HG03378 (cell line): ENCODE results near the gene ZHX3.
"Not testable (repeated sequence)": the region's sequence is repeated elsewhere in the genome, so short reads cannot be mapped to it uniquely, and the experiment has no call there.

ENCODE experiments used
- ATAC-seq: cut with Tn5 transposase; IDR thresholded peaks from one replicate; pipeline ENCODE4 v1.9.1; 2021; ENCODE audit warnings: mild to moderate bottlenecking, moderate library complexity; ENCODE audit not compliant: unreplicated experiment

Gene ZHX3

DNA sequence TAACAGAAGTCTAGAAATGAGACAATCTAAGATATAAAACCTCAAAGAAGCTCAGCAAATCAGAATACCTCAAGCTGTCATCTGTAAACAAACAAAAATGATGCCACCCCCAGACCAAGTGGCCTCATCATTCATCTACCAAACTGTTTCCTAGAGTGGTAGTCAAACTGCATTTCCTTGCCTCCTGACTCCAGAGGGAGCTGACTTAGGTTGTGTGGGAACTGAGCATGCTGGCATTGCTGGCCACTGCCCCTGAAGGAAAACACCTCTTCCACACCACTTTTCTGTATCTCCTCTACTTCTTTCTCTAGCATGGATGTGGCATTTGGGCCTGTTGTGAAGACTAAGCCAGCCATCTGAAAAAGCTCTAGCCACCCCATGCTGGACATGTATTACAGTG lies 56.3 kb downstream of the ZHX3 start:
- no peak for ATAC-seq

DNA sequence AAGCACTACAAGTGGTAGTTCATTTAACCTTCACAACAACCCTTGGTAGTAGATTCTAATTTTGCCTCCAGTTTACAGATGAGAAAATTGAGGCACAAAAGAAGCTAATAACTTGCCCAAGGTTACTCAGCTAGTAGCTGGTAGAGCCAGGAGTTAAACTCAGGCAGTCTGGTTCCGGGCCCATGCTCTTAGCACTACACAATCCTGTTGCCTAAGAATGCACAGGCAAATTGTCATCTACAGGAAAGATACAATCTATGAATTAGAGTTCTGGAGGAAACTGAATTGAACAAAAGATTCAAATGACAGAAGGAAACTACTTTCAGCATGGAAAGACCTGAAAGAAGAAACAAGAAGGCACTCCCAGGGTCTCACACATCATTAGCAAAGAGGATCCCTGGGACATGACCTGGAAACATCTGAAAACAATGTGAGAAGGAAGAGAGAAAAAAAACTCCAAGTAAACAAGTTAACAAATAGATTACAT lies 56.8 kb downstream of the ZHX3 start:
- no peak for ATAC-seq

DNA sequence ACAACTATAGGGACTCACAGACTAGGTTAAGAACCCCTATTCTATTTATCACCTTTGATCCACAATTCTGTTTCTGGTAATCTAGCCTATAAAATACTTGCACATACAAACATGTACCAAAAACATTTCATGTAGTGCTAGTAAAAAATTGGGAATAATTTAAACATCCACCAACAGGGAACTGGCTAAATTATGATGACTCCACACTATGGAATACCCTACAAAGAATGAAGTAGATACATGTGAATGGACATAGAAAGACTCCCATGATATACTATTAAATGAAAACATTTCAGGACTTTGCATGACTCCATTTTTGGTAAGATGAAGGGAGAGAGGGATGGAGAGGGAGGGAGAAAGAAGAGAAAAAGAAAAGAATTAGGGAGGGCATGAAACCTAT lies 58.2 kb downstream of the ZHX3 start:
- no peak for ATAC-seq

DNA sequence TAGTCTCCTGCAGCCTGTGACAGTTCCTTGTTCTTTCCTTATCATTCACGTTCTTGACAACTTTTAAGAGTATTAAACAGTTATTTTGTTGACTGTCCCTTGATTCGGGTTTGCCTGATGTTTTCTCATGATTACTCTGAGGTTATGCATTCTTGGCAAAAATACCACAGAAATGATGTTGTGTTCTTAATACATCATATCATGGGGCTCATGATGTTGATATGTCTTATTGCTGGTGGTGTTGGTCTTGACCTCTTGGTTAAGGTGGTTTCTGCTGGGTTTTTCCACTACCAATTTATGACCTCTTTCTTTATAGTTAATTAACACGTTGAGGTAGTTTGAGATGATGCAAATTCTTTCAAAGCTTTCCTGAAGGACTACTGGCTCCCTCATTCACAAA lies 59.1 kb downstream of the ZHX3 start:
- no peak for ATAC-seq

- no peak for ATAC-seq
These were observed 61.0 kb downstream of the ZHX3 start for GRCh38 chr20:41256516-41256915.

DNA sequence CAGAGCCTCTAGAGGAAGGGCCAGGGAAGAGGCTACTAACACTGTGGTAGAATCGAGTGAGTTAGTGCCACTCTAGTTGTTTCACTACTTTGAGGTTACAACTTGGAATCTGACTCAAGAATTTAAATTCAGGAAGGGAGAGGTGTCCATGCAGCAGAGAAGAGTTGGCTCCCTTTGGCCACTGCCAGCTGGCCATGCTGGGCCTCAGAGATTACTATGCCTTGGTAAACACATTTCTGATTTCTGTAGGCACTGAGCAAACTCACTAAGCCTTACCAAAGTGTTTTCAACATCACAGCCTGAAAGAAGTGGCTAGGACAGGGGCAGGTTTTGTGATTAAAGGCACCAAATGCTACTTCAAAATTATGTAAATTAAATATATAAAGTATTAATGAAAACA lies 61.9 kb downstream of the ZHX3 start:
- no peak for ATAC-seq

DNA sequence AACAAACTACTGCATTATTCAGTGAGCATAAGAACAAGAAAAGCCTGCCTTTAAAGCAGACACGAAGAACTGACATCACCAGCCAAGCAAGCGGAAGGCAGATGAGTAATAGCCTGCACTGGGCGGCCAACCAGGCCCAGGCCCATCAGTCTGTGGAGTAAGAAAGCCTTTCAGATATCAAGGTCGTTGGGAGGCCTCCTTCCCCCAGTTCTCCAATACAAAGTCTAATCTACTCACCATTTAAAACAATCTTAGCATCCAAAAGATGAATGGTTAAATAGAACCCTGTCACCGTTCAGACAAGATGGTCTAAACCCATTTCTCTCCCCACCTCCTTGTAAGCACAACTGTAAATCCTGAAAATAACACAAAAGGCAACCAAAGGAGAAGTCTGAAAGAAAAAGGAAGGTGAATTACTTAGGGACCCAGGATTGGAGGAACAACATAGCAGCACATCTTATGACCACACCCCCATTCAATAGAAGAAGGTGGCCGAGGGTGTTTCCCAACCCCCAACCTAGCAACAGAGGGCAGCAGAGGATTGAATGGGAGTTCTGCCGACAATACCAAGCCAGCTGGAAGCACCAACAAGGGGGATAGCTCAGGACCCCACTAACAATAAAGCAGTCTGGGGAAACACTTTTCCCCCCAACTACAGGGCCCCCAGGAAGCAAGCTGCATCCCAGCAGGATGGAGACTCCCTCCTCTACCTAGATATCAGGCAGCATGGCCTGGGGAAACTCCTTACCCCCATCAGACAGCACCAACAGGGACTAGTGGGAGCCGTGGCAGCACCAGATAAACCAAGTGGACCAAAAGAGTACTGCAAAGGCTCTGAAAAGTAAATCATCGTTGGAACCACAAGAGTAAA lies 67.9 kb downstream of the ZHX3 start:
- ATAC-seq, result peak; percentile 47

DNA sequence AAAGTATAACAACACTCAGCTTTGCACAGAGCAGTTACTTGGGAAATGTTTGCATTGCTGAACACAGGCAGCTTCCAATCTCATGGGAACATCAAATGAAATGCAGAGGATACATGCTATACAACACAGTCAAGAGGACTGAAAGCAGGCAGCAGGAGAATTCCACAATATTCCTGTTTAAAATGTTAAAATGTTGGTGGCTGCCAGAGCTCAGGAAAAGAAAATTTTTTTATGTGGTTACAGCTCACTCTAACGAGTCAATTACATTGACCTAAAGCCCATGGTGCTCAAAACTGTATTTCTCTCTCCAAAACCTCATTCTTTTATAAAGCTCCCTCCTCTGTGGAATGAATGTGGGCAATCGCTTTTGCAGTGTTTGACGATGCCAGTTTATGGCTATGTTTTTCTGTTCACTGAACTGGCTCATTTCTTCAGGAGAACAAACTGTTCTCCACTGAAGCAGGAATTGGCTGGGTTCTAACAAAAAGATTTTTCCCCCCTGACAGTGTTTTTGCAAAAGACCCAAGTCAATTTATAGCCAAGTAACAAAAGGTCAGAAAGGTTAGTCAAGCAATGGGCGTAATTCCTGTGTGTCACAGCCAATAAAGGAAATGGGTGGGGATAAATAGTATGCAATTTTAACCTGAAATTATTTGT lies 69.0 kb downstream of the ZHX3 start:
- no peak for ATAC-seq

- ATAC-seq, result no peak
These were observed 69.8 kb downstream of the ZHX3 start for GRCh38 chr20:41247523-41248367.

- ATAC-seq, result no peak
These were observed 72.3 kb downstream of the ZHX3 start for GRCh38 chr20:41245086-41245707.

DNA sequence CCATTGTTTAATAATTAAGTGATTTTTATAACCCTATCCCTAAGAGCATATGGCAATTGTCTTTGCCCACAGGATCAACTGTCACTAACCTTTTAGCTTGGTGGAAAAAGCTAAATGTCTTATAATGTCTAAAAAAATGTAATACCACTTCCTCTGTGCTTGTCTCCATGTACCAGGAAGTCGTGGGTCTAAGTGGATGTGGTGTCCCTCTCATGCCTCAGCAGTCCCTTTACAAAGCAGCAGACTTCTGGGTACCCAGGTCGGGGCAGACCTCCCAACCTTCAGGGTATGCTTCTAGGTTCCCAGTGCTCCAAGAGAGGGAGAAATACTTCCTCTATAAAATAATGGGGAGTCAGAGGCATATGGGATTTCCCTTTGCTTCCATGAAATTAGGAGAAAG lies 74.7 kb downstream of the ZHX3 start:
- no peak for ATAC-seq

DNA sequence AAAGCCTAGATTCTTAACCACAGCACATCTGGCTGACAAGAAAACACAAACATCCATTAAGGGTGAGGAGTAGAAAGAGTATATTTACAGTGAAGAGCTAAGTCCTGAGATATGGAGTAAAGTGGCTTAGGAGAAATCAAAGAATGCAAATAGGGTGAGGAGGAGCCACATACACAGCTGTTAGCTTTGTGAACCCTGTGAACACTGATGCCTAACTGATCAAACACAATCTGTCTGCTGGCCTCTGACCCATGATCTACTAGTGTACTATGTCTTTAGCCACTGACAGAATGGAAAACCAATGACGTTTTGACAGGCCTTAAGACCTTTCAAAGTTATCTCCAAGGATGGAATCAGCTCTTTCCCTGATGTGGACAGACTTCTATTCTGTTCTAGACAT lies 75.2 kb downstream of the ZHX3 start:
- no peak for ATAC-seq

GRCh38 chr20:41237233-41237632 lies 80.3 kb downstream of the ZHX3 start:
- ATAC-seq, result not testable (repeated sequence)

DNA sequence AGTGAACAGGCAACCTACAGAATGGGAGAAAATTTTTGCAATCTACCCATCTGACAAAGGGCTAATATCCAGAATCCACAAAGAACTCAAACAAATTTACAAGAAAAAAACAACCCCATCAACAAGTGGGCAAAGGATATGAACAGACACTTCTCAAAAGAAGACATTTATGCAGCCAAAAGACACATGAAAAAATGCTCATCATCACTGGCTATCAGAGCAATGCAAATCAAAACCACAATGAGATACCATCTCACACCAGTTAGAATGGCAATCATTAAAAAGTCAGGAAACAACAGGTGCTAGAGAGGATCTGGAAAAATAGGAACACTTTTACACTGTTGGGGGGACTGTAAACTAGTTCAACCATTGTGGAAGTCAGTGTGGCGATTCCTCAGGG lies 80.7 kb downstream of the ZHX3 start:
- not testable (repeated sequence) for ATAC-seq

- ATAC-seq, result no peak
These were observed 83.0 kb downstream of the ZHX3 start for GRCh38 chr20:41234546-41234945.

DNA sequence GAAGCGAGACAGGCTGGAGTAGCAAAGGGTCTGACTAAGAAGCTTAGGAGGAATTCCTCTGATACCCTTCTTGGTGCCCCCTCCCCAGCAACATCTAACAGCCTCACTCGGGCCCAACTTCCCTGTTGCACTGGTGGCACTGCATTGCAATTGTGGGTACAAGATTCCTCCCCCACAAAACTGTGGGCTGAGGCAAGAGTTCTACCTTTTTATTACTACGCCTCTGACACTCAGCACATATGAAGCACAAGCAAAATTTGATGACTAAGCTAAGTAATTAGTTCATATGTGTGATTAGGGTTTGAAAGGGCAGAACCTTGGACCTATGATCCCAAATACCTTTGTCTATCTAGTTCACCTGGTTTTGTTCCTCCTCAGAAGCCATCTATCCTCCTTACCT lies 83.5 kb downstream of the ZHX3 start:
- no peak for ATAC-seq

DNA sequence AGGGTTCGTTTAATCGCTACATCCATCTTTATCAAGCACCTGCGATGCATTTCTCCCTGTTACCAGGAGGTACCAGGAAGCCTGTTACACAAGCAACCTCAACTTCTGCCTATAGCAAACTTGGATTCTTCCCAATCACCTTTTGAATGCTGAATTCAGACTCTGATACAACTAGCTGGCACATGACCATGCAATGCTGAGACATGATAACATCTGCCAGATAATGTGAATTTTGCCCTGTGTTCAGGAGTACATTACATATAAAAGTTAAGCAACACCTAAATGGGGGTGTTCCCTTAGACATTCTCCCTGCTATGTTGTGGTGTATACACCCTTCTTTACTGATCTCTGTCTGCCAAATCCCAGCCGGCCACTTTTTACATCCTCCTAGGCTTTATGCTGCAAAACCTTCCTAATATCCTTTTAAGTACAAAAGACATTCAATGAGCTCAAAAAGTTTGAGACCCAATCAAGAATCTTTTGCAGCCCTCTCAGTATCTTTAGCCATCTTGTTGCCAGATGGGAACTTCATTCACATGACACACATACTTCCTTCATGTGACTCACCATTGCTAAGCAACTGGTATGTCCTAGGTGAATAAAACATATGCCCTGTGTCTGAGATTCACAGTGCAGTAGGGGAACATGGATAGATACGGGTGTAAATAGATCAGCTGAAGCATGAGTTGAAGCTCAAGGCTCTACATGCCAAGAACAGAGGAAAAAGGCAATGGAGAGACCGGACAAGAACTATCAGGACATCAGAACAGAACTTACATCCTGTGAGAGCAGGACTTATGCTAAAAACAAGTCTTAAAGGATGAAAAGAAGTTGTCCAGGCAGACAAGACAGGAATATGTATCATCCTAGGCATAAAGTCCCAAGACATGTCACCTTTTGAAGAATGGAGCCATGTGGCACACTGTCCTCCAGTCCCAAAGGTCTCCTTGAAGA lies 84.3 kb downstream of the ZHX3 start:
- no peak for ATAC-seq

DNA sequence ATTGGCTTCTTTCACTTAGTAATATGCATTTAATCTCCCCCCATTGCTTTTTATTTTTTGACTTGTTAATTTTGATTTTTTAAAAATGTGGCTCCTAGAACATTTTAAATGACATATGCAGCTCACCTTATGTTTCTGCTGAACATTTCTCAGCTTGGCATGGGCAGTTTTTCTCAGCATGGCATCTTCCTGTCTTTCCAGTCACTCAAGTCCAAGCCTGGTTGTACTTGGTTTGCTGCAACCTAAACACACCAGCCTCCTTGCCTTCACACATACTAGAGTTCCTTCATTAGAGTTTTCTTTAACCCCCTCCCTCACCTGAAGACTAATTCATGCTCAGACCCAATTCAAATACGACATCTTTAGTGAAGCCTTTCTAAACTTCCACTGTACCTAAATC lies 86.4 kb downstream of the ZHX3 start:
- no peak for ATAC-seq

DNA sequence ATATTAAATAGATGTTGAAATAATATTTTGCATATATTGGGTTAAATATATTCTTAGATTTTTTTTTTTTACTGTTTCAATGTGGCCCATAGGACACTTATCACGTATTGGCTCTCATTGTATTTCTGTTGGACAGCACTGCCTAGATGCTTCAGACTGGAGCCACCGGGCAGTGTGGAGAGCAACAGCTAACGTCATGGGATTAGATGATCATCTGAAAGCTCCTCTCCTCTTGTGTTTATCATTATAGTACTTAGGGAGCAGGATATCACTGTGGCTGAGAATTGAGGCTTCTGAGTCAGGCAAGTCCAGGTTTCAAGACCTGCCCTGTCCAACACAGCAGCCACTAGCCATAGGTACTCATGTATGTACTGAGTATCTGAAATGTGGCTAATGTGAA lies 87.4 kb downstream of the ZHX3 start:
- ATAC-seq, result no peak

- ATAC-seq, result no peak
These were observed 88.3 kb downstream of the ZHX3 start for GRCh38 chr20:41229259-41229658.
